ENCODE measurements around the gene PATZ1.

GRCh38 chr22:31344578-31345330, 1.4 kb downstream of the PATZ1 start:
- no peak for TF ChIP-seq EZH2 (IDR thresholded peaks at IDR 0.05; ENCODE audit: low read depth, unreplicated experiment)
- TF ChIP-seq CTCF (conservative IDR thresholded peaks at IDR 0.05; ENCODE audit: low read depth in 2 of 2): no peak
- no peak for TF ChIP-seq CREB1 (CRISPR knock-in tag; IDR thresholded peaks at IDR 0.05; ENCODE audit: low read depth)
- no peak for TF ChIP-seq STAT1 (IDR thresholded peaks at IDR 0.05; ENCODE audit: unreplicated experiment)
- no peak for TF ChIP-seq EZH2phosphoT487 (IDR thresholded peaks at IDR 0.05; ENCODE audit: unreplicated experiment)
- TF ChIP-seq REST (IDR thresholded peaks at IDR 0.05; ENCODE audit: unreplicated experiment): no peak
- TF ChIP-seq NANOG (IDR thresholded peaks at IDR 0.05; ENCODE audit: borderline replicate concordance): no peak
- TF ChIP-seq POLR2AphosphoS5 (IDR thresholded peaks at IDR 0.05; ENCODE audit: low read depth): no peak
- no peak for TF ChIP-seq ZNF462 (CRISPR knock-in tag; IDR thresholded peaks at IDR 0.05)
- no peak for TF ChIP-seq JUNB (IDR thresholded peaks at IDR 0.05; ENCODE audit: unreplicated experiment)
- TF ChIP-seq ETS1 (IDR thresholded peaks at IDR 0.05): no peak
- TF ChIP-seq ZNF331 (CRISPR knock-in tag; IDR thresholded peaks at IDR 0.05; ENCODE audit: low read depth): no peak

Data from GM23338 (cell line).